GM18505 (cell line): Measurements from ENCODE around the gene ZNF730.
"Not testable (repeated sequence)": the region's sequence is repeated elsewhere in the genome, so short reads cannot be mapped to it uniquely, and the experiment has no call there.

Experiments
- ATAC-seq: cut with Tn5 transposase; IDR thresholded peaks from one replicate; pipeline ENCODE4 v1.9.1; 2021; ENCODE audit not compliant: unreplicated experiment
- POLR2A ChIP-seq: IDR thresholded peaks from 4 replicates; pipeline ENCODE4 v1.6.1; 2011; ENCODE audit warnings: borderline replicate concordance; ENCODE audit not compliant: insufficient read depth, insufficient read length; ENCODE audit errors: extremely low read depth

ZNF730 gene

DNA sequence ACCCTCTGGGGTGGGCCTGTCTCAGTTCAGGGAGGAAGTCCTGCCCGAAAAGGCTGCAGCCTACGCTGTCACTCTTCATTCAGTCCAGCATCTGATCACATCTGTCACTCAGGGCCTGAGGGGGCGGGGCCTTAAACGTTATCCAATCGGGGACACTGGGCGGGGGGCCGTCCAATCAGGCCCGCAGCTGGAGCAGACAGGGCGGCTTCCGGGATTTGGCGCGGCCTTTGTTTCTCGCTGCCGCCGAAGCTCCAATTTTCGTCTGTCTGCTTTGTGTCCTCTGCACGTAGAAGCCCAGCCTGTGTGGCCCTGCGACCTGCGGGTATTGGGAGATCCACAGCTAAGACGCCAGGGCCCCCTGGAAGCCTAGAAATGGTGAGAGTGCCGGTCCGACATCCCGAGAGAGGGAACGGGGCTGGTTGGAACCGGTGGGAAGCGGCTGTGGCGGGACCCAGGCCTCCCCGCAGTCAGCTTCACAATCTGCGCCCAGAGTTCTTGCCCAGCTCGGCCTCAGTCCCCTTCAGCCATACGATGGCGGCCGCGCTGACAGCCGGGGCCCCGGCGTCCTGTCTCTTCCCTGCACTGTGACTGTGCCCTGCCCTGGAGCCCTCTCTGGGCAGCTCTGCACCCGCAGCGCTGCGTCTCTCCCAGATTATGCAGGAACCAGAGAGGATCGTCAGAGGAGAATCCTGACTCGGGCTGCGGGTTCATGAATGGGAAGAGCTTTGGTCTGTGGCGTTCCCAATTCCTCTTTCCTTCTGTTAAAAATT is at the start of gene ZNF730:
Gene ZNF730 (plus strand): TSS at position 224 of the 770 bp plus-strand sequence. CDS start 149 bp downstream, at position 373.
- ATAC-seq, result peak; percentile 97
- peak; percentile 40 for TF ChIP-seq POLR2A

DNA sequence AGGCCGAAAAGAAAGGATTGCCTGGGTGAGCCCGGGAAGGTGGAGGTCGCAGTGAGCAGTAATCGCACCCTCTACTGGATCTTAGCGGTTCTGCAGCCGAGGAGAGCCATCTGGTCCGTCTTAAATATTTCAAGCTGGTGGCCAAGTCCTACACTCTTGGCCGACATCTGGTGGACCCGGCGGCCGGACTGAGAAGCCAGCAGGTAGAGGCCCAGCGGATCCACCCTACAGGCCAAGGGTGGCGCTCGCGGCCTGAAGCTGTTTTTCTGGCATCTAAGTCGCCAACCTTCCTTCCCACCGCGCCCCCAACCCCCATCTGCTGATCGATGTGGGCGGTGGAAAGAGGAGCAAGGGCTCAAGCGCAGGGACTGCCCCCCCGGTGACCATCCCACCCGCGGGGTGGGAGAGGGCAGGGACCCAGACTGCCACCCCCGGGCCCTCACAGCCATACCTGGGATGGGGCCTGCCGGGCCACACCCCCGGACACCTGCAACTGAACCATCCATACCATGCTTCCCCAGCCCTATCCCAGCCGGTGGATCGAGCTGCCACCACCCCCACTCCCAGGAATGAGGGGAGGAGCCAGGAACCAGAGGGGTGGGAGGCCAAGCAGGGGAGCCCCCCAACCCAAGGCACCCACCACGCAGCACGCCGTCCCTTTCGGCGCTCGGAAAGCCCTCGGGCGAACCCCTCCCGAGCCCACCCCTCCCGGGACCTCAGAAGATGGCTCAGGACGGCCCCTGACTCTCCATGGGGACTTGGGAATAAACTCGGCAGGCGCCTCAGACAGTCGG is 46.3 kb upstream of the ZNF730 start:
- ATAC-seq, result no peak
- no peak for TF ChIP-seq POLR2A

DNA sequence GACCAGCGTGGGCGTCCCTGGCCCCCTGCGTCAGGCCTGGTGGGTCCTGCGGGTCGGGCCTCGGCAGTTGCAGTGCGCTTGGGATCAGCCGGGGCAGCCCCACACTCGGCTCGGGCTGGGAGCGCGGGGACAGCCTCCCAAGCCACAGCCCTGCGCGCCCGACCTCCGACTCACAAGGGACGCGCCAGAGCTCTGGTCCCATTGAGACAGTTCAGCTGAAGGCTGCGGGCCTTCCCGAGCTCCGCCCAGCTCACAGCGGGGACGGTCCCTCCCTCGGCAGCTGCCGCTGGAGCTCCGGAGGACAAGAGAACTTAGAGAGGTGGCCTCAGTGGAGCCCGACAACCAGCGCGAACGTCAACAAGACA is 45.7 kb upstream of the ZNF730 start:
- ATAC-seq, result no peak
- TF ChIP-seq POLR2A, result no peak

DNA sequence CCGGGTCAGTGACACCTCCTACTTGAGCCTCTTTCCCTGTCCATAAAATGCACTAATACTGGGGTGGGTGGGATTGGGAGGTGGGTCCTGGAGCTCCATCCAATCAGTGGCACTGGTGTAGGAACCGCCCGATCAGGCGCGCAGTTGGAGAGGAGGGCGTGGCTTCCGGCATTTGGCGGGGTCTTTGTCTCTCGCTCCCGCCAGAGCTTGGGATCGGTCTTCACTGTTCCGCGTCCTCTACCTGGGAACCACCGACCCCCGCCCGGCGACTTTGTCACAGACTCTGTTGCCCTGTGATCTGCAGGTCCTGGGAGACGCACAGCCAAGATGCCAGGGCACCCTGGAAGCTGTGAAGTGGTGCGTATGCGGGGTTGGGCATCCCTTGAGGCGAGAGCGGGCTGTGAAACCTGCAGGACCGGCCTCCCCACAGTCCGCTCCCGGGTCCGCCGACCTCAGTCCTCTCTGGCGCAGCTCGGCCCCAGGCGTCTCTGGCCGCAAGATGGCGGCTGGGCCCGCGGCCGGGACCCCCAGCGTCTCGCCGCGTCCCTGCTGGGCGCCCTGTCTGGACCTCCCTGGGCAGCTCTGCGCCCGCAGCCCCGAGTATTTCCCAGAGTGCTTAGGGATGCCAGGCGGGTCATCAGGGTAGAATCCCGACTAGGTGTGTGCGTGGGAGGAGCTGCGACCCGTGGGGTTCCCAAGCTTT is 41.6 kb upstream of the ZNF730 start:
- ATAC-seq, result peak; percentile 64
- no peak for TF ChIP-seq POLR2A

DNA sequence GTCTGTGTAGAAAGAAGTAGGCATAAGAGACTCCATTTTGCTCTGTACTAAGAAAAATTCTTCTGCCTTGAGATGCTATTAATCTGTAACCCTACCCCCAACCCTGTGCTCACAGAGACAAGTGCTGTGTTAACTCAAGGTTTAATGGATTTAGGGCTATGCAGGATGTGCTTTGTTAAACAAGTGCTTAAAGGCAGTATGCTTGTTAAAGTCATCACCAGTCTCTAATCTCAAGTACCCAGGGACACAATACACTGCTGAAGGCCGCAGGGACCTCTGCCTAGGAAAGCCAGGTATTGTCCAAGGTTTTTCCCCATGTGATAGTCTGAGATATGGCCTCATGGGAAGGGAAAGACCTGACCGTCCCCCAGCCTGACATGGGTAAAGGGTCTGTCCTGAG is 39.0 kb upstream of the ZNF730 start:
- ATAC-seq, result not testable (repeated sequence)

DNA sequence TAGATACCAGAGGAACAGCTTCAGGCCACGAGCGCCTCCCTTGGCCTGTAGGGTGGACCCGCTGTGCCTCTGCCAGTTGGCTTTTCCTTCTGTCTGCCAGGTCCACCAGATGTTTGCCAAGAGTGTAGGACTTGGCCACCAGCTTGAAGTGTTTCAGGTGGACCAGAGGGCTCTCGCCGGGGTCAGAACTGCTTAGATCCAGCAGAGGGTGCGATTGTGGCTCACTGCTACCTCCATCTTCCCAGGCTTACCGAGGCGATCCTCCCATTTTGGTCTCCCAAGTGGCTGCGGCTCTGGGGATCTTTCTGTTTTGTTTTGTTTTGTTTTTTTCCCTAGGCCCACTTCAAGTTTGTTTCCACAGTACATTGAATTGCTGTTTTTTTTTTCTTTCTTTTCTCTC is 23.0 kb upstream of the ZNF730 start:
- ATAC-seq, result no peak
- TF ChIP-seq POLR2A, result no peak

DNA sequence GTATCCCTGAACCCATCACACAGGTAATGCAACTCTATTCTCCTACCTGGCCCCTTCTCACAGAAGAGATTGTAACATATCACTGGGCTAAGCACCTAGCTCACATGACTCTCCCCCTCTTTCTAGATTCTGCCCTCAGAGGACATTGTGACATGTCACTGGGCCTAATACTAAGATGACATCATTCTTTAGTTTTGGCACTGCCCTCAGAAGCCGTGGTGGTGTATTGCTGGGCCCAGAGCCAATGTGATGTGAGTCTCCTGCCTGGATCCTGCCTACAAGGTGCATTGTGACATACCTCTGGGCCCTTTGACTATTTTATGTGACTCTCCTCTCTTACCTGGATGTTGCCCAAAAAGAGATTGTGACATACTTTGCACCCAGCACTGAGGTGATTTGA is 21.4 kb upstream of the ZNF730 start:
- no peak for TF ChIP-seq POLR2A
- no peak for ATAC-seq

DNA sequence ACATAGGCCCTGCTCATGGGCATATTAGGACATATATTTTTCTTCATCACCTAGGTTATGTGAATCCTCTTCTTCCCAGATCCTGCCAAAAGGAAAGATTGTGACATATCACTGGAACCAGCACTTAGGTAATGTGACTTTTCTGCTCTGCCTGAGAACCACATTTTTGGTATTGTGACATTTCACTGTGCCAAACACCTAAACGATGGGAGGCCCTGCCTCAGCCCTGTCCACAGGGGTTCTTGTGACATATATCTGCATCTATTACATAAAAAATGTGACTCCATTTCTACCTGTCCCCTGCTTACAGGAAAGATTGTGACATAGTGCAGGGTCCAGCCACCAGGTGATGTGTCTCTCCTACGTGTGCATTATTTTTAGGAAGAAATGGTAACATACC is 18.5 kb upstream of the ZNF730 start:
- no peak for TF ChIP-seq POLR2A
- ATAC-seq, result no peak

DNA sequence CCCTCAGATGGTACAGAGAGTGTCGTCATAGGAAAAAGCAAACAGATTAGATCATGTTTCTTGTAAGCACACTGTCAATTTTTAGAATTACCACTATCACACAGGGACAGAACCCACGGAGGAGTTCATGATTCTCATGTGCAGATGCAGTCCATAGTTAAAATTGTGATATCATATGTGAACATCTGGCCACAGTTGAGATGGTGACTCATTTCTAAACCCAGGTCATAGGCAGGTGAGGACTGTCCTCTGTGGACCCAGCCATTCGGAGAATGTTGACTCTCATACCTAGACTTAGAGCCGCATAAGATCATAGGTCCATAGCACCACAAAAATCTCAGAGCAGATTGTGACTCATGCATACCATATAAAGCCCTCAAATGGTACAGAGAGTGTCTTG is 17.8 kb upstream of the ZNF730 start:
- ATAC-seq, result no peak
- TF ChIP-seq POLR2A, result no peak

DNA sequence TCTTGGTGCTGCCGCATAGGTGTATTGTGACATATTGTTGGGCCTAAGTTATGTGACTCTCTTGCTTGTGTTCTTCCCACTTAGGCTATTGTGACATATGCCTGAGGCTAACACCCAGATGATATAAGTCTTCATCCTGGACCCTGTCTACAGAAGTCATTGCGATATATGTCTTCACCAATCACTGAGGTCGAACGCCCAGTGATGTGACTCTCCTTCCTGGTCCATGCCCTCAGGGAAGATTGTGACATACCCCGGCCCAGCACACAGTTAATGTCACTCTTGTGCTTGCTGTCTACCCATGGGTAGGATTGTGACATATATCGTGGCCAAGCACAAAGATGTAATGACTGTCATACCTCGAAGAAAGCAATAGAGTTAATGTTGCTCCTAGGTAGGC is 16.9 kb upstream of the ZNF730 start:
- ATAC-seq, result no peak
- no peak for TF ChIP-seq POLR2A

DNA sequence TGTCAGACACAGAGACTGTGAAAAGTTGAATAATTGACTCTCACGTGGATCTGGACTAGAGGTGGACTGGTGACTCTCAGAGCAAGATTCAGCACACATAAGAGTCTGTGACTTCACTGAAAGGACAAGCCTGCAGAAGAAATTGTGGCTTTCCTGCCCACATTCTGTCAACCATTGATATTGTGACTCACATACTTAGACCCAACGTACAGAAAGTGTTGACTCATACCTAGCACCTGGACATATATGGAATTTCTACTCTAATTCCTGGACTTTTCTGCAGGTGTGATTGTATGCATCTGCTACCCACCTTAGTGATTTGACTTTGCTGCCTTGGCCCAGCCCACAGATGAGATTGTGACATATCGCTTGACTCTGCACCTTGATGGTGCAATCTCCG is 15.6 kb upstream of the ZNF730 start:
- no peak for TF ChIP-seq POLR2A
- no peak for ATAC-seq

DNA sequence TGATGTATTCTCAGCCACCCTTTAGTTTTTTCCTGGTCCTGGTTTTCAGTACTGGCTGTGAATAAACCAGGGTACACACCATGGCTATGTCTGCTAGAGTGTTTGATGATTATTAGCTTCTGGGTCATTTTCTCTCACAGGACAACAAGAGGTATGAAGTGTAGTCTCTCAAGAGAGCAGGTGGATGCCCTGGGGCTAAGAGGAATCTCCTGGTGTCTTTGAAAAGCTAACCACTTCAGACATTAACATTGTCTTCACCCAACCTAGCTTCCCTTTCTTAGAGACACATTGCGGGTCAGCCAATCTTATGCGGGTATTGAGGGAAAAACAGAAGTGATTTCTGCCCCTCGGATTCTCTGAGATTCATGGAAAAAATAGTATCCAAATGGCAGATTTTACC is 1.6 kb downstream of the ZNF730 start:
- TF ChIP-seq POLR2A, result no peak
- ATAC-seq, result no peak

DNA sequence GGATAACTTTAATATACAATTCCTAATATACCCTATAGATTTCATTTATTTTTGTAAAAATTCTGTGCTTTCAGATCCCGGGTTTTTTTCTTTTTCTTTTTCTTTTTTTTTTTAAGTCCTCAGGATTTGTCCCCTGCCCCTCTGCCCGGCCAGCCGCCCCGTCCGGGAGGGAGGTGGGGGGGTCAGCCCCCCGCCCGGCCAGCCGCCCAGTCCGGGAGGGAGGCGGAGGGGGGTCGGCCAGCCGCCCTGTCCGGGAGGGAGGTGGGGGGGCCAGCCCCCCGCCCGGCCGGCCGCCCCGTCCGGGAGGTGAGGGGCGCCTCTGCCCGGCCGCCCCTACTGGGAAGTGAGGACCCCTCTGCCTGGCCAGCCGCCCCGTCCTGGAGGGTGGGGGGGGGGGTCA is 17.4 kb downstream of the ZNF730 start:
- ATAC-seq, result not testable (repeated sequence)
